ENCODE data around the gene LBHD2. TPM values are rescaled to one million over a fixed set of nuclear protein-coding genes. Genes with fewer than 3 reads are reported as not detected.

LBHD2 gene
- total and polyA plus RNA-seq, 10 of the 15 experiments (the other 5 are each of a cell fraction or from before 2014, with no cell fraction given), result not detected

DNA sequence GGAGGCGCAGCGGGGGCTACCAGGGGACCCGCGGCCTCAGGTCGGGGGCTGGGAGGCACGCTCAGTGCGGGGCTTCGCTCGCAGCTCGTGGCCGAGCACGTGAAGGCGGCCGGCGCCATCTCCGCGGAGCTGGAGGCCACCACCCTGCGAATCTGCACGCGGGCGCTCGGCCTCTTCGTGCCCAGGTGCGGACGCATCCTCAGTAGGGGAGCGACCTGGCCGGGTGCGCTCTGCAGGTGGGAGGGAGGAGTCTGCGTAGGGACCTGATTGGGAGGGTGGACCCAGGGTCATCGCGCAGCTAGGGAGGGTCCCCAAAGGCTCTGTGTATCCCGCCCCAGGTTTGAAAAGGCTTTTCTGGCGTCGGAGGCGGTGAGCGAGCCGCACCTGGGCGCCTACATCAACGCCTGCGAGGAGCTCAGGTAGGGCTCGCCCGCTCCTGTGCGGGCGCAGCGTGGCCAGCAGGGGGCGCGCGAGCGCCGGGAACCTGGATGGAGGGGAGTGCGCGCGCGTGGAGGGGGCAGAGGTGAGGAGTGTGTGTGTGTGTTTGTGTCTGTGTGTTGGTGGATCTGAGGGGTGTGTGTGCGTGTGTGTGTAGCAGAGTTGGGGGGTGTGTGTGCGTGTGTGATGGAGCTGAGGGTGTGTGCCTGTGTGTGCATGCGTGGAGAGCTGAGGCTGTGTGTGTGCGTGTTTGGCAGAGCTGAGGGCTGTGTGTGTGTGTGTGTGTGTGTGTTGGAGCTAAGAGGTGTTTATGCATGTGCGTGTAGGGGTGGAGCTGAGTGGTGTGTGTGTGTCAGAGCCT lies 20.8 kb downstream of the LBHD2 start (continued):
- no peak for TF ChIP-seq GABPA (IDR thresholded peaks at IDR 0.05; ENCODE audit: low read depth)
- TF ChIP-seq NFYB (IDR thresholded peaks at IDR 0.05; ENCODE audit: insufficient read depth, low read depth, low read length), result no peak
- TF ChIP-seq, protein P1, sequence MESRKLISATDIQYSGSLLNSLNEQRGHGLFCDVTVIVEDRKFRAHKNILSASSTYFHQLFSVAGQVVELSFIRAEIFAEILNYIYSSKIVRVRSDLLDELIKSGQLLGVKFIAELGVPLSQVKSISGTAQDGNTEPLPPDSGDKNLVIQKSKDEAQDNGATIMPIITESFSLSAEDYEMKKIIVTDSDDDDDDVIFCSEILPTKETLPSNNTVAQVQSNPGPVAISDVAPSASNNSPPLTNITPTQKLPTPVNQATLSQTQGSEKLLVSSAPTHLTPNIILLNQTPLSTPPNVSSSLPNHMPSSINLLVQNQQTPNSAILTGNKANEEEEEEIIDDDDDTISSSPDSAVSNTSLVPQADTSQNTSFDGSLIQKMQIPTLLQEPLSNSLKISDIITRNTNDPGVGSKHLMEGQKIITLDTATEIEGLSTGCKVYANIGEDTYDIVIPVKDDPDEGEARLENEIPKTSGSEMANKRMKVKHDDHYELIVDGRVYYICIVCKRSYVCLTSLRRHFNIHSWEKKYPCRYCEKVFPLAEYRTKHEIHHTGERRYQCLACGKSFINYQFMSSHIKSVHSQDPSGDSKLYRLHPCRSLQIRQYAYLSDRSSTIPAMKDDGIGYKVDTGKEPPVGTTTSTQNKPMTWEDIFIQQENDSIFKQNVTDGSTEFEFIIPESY (IDR thresholded peaks at IDR 0.05), result no peak
- no peak for TF ChIP-seq EED (IDR thresholded peaks at IDR 0.05; ENCODE audit: low read depth)
- TF ChIP-seq, protein P2, sequence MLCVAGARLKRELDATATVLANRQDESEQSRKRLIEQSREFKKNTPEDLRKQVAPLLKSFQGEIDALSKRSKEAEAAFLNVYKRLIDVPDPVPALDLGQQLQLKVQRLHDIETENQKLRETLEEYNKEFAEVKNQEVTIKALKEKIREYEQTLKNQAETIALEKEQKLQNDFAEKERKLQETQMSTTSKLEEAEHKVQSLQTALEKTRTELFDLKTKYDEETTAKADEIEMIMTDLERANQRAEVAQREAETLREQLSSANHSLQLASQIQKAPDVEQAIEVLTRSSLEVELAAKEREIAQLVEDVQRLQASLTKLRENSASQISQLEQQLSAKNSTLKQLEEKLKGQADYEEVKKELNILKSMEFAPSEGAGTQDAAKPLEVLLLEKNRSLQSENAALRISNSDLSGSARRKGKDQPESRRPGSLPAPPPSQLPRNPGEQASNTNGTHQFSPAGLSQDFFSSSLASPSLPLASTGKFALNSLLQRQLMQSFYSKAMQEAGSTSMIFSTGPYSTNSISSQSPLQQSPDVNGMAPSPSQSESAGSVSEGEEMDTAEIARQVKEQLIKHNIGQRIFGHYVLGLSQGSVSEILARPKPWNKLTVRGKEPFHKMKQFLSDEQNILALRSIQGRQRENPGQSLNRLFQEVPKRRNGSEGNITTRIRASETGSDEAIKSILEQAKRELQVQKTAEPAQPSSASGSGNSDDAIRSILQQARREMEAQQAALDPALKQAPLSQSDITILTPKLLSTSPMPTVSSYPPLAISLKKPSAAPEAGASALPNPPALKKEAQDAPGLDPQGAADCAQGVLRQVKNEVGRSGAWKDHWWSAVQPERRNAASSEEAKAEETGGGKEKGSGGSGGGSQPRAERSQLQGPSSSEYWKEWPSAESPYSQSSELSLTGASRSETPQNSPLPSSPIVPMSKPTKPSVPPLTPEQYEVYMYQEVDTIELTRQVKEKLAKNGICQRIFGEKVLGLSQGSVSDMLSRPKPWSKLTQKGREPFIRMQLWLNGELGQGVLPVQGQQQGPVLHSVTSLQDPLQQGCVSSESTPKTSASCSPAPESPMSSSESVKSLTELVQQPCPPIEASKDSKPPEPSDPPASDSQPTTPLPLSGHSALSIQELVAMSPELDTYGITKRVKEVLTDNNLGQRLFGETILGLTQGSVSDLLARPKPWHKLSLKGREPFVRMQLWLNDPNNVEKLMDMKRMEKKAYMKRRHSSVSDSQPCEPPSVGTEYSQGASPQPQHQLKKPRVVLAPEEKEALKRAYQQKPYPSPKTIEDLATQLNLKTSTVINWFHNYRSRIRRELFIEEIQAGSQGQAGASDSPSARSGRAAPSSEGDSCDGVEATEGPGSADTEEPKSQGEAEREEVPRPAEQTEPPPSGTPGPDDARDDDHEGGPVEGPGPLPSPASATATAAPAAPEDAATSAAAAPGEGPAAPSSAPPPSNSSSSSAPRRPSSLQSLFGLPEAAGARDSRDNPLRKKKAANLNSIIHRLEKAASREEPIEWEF (IDR thresholded peaks at IDR 0.05; ENCODE audit: insufficient replicate concordance, low read depth, low read length), result no peak
- TF ChIP-seq SIN3A (IDR thresholded peaks at IDR 0.05; ENCODE audit: low read depth, low read length), result no peak
- TF ChIP-seq, protein P3, sequence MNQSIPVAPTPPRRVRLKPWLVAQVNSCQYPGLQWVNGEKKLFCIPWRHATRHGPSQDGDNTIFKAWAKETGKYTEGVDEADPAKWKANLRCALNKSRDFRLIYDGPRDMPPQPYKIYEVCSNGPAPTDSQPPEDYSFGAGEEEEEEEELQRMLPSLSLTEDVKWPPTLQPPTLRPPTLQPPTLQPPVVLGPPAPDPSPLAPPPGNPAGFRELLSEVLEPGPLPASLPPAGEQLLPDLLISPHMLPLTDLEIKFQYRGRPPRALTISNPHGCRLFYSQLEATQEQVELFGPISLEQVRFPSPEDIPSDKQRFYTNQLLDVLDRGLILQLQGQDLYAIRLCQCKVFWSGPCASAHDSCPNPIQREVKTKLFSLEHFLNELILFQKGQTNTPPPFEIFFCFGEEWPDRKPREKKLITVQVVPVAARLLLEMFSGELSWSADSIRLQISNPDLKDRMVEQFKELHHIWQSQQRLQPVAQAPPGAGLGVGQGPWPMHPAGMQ (IDR thresholded peaks at IDR 0.05; ENCODE audit: borderline replicate concordance), result no peak
- TF ChIP-seq MYC (IDR thresholded peaks at IDR 0.05; ENCODE audit: insufficient read depth, insufficient read length, insufficient replicate concordance, low read length, severe bottlenecking), result peak; percentile 44
- TF ChIP-seq TCF12 (IDR thresholded peaks at IDR 0.05; ENCODE audit: low read depth, low read length), result 0 out of 2 replicates have a peak, but pooled peaks have one; percentile 5
- TF ChIP-seq SMC3 (IDR thresholded peaks at IDR 0.05; ENCODE audit: borderline replicate concordance, low read length), result peak; percentile 93
- TF ChIP-seq IKZF2 (IDR thresholded peaks at IDR 0.05), result peak in 1 of 2 experiments; percentile 66; a peak in 1 of 4 replicates
- TF ChIP-seq, protein P4, sequence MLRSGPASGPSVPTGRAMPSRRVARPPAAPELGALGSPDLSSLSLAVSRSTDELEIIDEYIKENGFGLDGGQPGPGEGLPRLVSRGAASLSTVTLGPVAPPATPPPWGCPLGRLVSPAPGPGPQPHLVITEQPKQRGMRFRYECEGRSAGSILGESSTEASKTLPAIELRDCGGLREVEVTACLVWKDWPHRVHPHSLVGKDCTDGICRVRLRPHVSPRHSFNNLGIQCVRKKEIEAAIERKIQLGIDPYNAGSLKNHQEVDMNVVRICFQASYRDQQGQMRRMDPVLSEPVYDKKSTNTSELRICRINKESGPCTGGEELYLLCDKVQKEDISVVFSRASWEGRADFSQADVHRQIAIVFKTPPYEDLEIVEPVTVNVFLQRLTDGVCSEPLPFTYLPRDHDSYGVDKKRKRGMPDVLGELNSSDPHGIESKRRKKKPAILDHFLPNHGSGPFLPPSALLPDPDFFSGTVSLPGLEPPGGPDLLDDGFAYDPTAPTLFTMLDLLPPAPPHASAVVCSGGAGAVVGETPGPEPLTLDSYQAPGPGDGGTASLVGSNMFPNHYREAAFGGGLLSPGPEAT (IDR thresholded peaks at IDR 0.05; ENCODE audit: low read depth), result no peak
- no peak for TF ChIP-seq ASH2L (IDR thresholded peaks at IDR 0.05; ENCODE audit: borderline replicate concordance, low read depth)
- TF ChIP-seq NBN (IDR thresholded peaks at IDR 0.05), result peak; percentile 99
- TF ChIP-seq ETV6 (conservative IDR thresholded peaks at IDR 0.05 in 1 of 2, IDR thresholded peaks at IDR 0.05 in 1 of 2; ENCODE audit: borderline replicate concordance in 1 of 2, low read depth in 1 of 2), result no peak
- TF ChIP-seq NR2C2 (IDR thresholded peaks at IDR 0.05; ENCODE audit: borderline replicate concordance, control insufficient read depth, insufficient read length, low read depth), result no peak
- TF ChIP-seq CEBPB (IDR thresholded peaks at IDR 0.05; ENCODE audit: borderline replicate concordance in 1 of 2, low read depth in 2 of 2, low read length in 2 of 2), result no peak
- no peak for TF ChIP-seq WRNIP1 (IDR thresholded peaks at IDR 0.05; ENCODE audit: borderline replicate concordance, low read depth, low read length)
- no peak for TF ChIP-seq TBL1XR1 (IDR thresholded peaks at IDR 0.05; ENCODE audit: low read depth, low read length)
